Measurements from ENCODE around the gene TRPC6. TPM values are rescaled to one million over a fixed set of nuclear protein-coding genes. Genes with fewer than 3 reads are reported as not detected.
"Not testable (repeated sequence)": the region's sequence is repeated elsewhere in the genome, so short reads cannot be mapped to it uniquely, and the experiment has no call there.

The TRPC6 gene
- total RNA-seq, 2 experiments from 2014 or later = not detected

- DNase-seq (no peak), ATAC-seq (ENCODE audit: poor library complexity) (no peak)
- intact Hi-C loops (cut with DNase I, micrococcal nuclease) = no loop called here
- Mint-ChIP-seq H3K27me3 (no peaks in the 10 kb centered on the region), H3K4me1 (ENCODE audit: low read depth) (no peaks in the 10 kb centered on the region), H3K36me3 (ENCODE audit: low read depth) (no peaks in the 10 kb centered on the region), H3K9me3 (peaks cover 7% of the 10 kb centered on the region), H3K27ac (no peak overlapping the region), H3K4me3 (no peak overlapping the region)
- TF ChIP-seq CTCF (IDR thresholded peaks at IDR 0.05) = no peak
- POLR2A ChIA-PET = no interaction called here
- no peak overlapping the region for H3K27ac ChIP-seq (ENCODE audit: low read depth in 1 of 2, low read length in 2 of 2)
- CTCF ChIA-PET = no interaction called here
- peaks cover 0 to 8% of the 10 kb centered on the region in 2 experiments for H3K9me3 ChIP-seq (ENCODE audit: control insufficient read depth in 1 of 2, insufficient read depth in 1 of 2, low read length in 2 of 2)
- H3K4me3 ChIP-seq (ENCODE audit: low read length) = no peak overlapping the region
- no peaks in the 10 kb centered on the region for H3K27me3 ChIP-seq (ENCODE audit: control insufficient read depth in 1 of 2, insufficient read depth in 2 of 2, low read length in 2 of 2)
- no peaks in the 10 kb centered on the region for H3K4me1 ChIP-seq (ENCODE audit: insufficient read depth, low read length)
- no peaks in the 10 kb centered on the region for H3K36me3 ChIP-seq (ENCODE audit: insufficient read depth, low read length)
Measured at GRCh38 chr11:101439488-101439887, 144.3 kb downstream of the TRPC6 start.

DNA sequence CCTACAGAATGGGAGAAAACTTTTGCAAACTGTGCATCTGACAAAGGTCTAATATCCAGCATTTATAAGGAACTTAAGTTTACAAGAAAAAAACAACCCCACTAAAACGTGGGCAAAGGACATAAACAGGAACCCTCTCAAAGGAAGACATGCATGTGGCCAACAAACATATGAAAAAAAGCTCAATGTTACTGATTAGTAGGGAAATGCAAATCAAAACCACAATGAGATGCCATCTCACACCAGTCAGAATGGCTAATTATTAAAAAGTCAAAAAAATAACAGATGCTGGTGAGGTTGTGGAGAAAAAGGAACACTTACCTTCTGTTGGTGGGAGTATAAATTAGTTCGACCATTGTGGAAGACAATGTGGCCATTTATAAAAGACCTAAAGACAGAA lies 145.1 kb downstream of the TRPC6 start:
- H3K4me3 ChIP-seq (ENCODE audit: low read length); intact Hi-C loops (cut with DNase I, micrococcal nuclease); H3K36me3 ChIP-seq (ENCODE audit: insufficient read depth, low read length); H3K27ac ChIP-seq (ENCODE audit: low read depth in 1 of 2, low read length in 2 of 2); H3K4me1 ChIP-seq (ENCODE audit: insufficient read depth, low read length); DNase-seq; H3K9me3 Mint-ChIP-seq; H3K27me3 ChIP-seq (ENCODE audit: control insufficient read depth in 1 of 2, insufficient read depth in 2 of 2, low read length in 2 of 2); H3K4me3 Mint-ChIP-seq; CTCF ChIA-PET; POLR2A ChIA-PET; H3K36me3 Mint-ChIP-seq (ENCODE audit: low read depth); H3K4me1 Mint-ChIP-seq (ENCODE audit: low read depth); H3K27me3 Mint-ChIP-seq; ATAC-seq (ENCODE audit: poor library complexity); H3K27ac Mint-ChIP-seq; H3K9me3 ChIP-seq (ENCODE audit: control insufficient read depth in 1 of 2, insufficient read depth in 1 of 2, low read length in 2 of 2): not testable (repeated sequence)

DNA sequence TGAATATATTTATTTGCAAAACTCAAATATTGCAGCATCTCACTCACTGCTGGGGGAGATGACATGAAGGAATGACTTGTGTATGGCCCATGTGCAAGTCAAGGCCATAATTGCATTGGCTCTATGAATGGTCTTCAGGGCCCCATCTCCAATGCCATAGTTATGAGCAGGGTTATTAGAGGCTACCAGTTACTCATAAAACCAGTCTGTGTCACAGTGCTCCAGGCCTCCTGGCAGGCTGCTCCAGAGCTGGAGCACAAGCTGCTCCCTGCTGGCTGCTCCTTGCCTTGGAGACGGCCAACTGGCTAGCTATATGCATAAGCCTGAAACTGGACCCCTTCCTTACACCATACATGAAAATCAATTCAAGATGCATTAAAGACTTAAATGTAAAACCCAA lies 145.7 kb downstream of the TRPC6 start:
- TF ChIP-seq CTCF (IDR thresholded peaks at IDR 0.05) = no peak
- ChIA-PET POLR2A (no interaction called here), CTCF (no interaction called here)
- Histone ChIP-seq H3K36me3 (ENCODE audit: insufficient read depth, low read length) (no peaks in the 10 kb centered on the region), H3K4me3 (ENCODE audit: low read length) (no peak overlapping the region), H3K4me1 (ENCODE audit: insufficient read depth, low read length) (no peaks in the 10 kb centered on the region), H3K9me3 (ENCODE audit: control insufficient read depth in 1 of 2, insufficient read depth in 1 of 2, low read length in 2 of 2) (peaks cover 0 to 8% of the 10 kb centered on the region in 2 experiments), H3K27me3 (ENCODE audit: control insufficient read depth in 1 of 2, insufficient read depth in 2 of 2, low read length in 2 of 2) (no peaks in the 10 kb centered on the region), H3K27ac (ENCODE audit: low read depth in 1 of 2, low read length in 2 of 2) (no peak overlapping the region)
- no peaks in the 10 kb centered on the region for H3K27me3 Mint-ChIP-seq
- no peaks in the 10 kb centered on the region for H3K4me1 Mint-ChIP-seq (ENCODE audit: low read depth)
- no peak overlapping the region for H3K27ac Mint-ChIP-seq
- intact Hi-C loops (cut with DNase I, micrococcal nuclease) = no loop called here
- no peak overlapping the region for H3K4me3 Mint-ChIP-seq
- peaks cover 7% of the 10 kb centered on the region for H3K9me3 Mint-ChIP-seq
- DNase-seq = no peak
- no peaks in the 10 kb centered on the region for H3K36me3 Mint-ChIP-seq (ENCODE audit: low read depth)
- ATAC-seq (ENCODE audit: poor library complexity) = no peak

DNA sequence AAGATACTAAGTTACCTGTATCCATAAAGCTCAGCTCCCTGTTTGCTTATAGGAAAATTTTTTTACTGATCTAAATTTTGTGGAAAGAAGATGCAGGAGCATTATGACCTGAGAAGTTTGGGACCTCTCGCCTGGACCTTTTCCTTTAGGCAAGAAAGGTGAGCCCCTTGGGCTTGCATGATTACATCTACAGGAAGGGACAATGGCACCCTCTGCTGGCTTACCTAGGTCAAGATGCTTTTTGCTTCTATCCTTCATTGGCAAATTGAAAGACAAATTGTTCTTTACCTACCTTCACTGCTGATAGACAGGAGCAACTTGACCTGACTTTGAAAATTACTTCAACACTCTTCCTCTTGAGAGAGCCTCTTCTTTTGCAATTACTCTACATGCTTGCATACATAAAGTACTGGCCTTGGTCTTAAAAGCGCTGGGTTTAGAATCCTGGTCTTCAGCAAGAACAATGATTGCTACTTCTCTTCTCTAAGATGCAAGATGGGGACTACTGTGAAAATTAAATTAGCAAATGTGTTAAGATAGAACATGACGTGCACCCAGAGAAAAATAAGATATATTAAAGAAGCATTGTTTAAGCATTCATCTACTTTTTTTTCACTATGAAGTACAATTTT lies 147.2 kb downstream of the TRPC6 start:
- CTCF ChIA-PET = no interaction called here
- Histone ChIP-seq H3K27me3 (ENCODE audit: control insufficient read depth in 1 of 2, insufficient read depth in 2 of 2, low read length in 2 of 2) (no peaks in the 10 kb centered on the region), H3K4me3 (ENCODE audit: low read length) (no peak overlapping the region), H3K36me3 (ENCODE audit: insufficient read depth, low read length) (no peaks in the 10 kb centered on the region), H3K4me1 (ENCODE audit: insufficient read depth, low read length) (no peaks in the 10 kb centered on the region), H3K27ac (ENCODE audit: low read depth in 1 of 2, low read length in 2 of 2) (no peak overlapping the region), H3K9me3 (ENCODE audit: control insufficient read depth in 1 of 2, insufficient read depth in 1 of 2, low read length in 2 of 2) (peaks cover 0 to 8% of the 10 kb centered on the region in 2 experiments)
- Mint-ChIP-seq H3K9me3 (peaks cover 11% of the 10 kb centered on the region), H3K27me3 (no peaks in the 10 kb centered on the region), H3K4me1 (ENCODE audit: low read depth) (no peaks in the 10 kb centered on the region), H3K36me3 (ENCODE audit: low read depth) (no peaks in the 10 kb centered on the region), H3K4me3 (no peak overlapping the region), H3K27ac (no peak overlapping the region)
- DNase-seq (no peak), ATAC-seq (ENCODE audit: poor library complexity) (no peak)
- POLR2A ChIA-PET = no interaction called here
- TF ChIP-seq CTCF (IDR thresholded peaks at IDR 0.05) = no peak
- intact Hi-C loops (cut with DNase I, micrococcal nuclease) = no loop called here
